Ishikawa (cell line): ENCODE results near the gene HPS6.

Source experiments
- CREB1 ChIP-seq: IDR thresholded peaks from 2 replicates; pipeline ENCODE4 v1.6.1; 2012; ENCODE audit warnings: low read depth
- EP300 ChIP-seq: IDR thresholded peaks from 2 replicates; pipeline ENCODE4 v1.6.1; 2012; ENCODE audit warnings: borderline replicate concordance
- FOXM1 ChIP-seq: IDR thresholded peaks from 2 replicates; pipeline ENCODE4 v1.6.1; 2012; ENCODE audit warnings: low read depth, borderline replicate concordance
- RAD21 ChIP-seq: IDR thresholded peaks from 2 replicates; pipeline ENCODE4 v1.6.1; 2012; ENCODE audit warnings: low read depth
- REST ChIP-seq: IDR thresholded peaks from 2 replicates; pipeline ENCODE4 v1.6.1; 2012; ENCODE audit warnings: low read depth, mild to moderate bottlenecking
- TAF1 ChIP-seq: IDR thresholded peaks from 2 replicates; pipeline ENCODE4 v1.6.1; 2012; ENCODE audit warnings: low read depth, mild to moderate bottlenecking
- TCF12 ChIP-seq: IDR thresholded peaks from 2 replicates; pipeline ENCODE4 v1.6.1; 2012; ENCODE audit warnings: low read depth
- TEAD4 ChIP-seq: IDR thresholded peaks from 2 replicates; pipeline ENCODE4 v1.6.1; 2012
- USF1 ChIP-seq: IDR thresholded peaks from 2 replicates; pipeline ENCODE4 v1.6.1; 2012
- YY1 ChIP-seq: IDR thresholded peaks from 2 replicates; pipeline ENCODE4 v1.6.1; 2012; ENCODE audit warnings: low read depth
- ZBTB7A ChIP-seq: IDR thresholded peaks from 2 replicates; pipeline ENCODE4 v1.6.1; 2012; ENCODE audit warnings: low read depth

- no peak for TF ChIP-seq USF1
- no peak for TF ChIP-seq RAD21
- TF ChIP-seq FOXM1: no peak
- no peak for TF ChIP-seq REST
- TF ChIP-seq TEAD4: no peak
- no peak for TF ChIP-seq EP300
- no peak for TF ChIP-seq YY1
- TF ChIP-seq TAF1: no peak
- TF ChIP-seq CREB1: no peak
- TF ChIP-seq ZBTB7A: no peak
- no peak for TF ChIP-seq TCF12
Measured at GRCh38 chr10:102067091-102067916, 2.2 kb downstream of the HPS6 start.
